ENCODE measurements around the gene ANKLE2.

ANKLE2 gene

GRCh38 chr12:132719954-132720324, 41.7 kb downstream of the ANKLE2 start:
- DNase-seq (ENCODE audit: low read depth) = no peak
- no peak for TF ChIP-seq CTCF (IDR thresholded peaks at IDR 0.05; ENCODE audit: control insufficient read depth, extremely low read depth, insufficient read depth)
- no peak overlapping the region for H3K4me3 ChIP-seq (ENCODE audit: low read depth, low read length)

GRCh38 chr12:132719141-132719953, 42.3 kb downstream of the ANKLE2 start:
- DNase-seq (ENCODE audit: low read depth) = no peak
- no peak overlapping the region for H3K4me3 ChIP-seq (ENCODE audit: low read depth, low read length)
- no peak for TF ChIP-seq CTCF (IDR thresholded peaks at IDR 0.05; ENCODE audit: control insufficient read depth, extremely low read depth, insufficient read depth)

GRCh38 chr12:132718644-132719043, 43.0 kb downstream of the ANKLE2 start:
- no peak for DNase-seq (ENCODE audit: low read depth)
- TF ChIP-seq CTCF (IDR thresholded peaks at IDR 0.05; ENCODE audit: control insufficient read depth, extremely low read depth, insufficient read depth) = no peak
- H3K4me3 ChIP-seq (ENCODE audit: low read depth, low read length) = no peak overlapping the region

- DNase-seq (ENCODE audit: low read depth) = no peak
- no peak for TF ChIP-seq CTCF (IDR thresholded peaks at IDR 0.05; ENCODE audit: control insufficient read depth, extremely low read depth, insufficient read depth)
- no peak overlapping the region for H3K4me3 ChIP-seq (ENCODE audit: low read depth, low read length)
Measured at GRCh38 chr12:132717531-132718387, 43.9 kb downstream of the ANKLE2 start.

- no peak for DNase-seq (ENCODE audit: low read depth)
- TF ChIP-seq CTCF (IDR thresholded peaks at IDR 0.05; ENCODE audit: control insufficient read depth, extremely low read depth, insufficient read depth) = no peak
Measured at GRCh38 chr12:132717011-132717410, 44.6 kb downstream of the ANKLE2 start.

GRCh38 chr12:132716356-132716755, 45.3 kb downstream of the ANKLE2 start:
- TF ChIP-seq CTCF (IDR thresholded peaks at IDR 0.05; ENCODE audit: control insufficient read depth, extremely low read depth, insufficient read depth) = no peak
- no peak overlapping the region for H3K4me3 ChIP-seq (ENCODE audit: low read depth, low read length)
- no peak for DNase-seq (ENCODE audit: low read depth)

More at GRCh38 chr12:132717011-132717410, 44.6 kb downstream of the ANKLE2 start:
- H3K4me3 ChIP-seq (ENCODE audit: low read depth, low read length) = no peak overlapping the region
